SIG-M5 treated with dmso at 0.1 percent for 504 hours (cell line): ENCODE data around the gene BTN2A1.
"Not testable (repeated sequence)": the region's sequence is repeated elsewhere in the genome, so short reads cannot be mapped to it uniquely, and the experiment has no call there.

Experiments used
- DNase-seq: peaks from one replicate; lab custom pipeline; 2025; ENCODE audit not compliant: unreplicated experiment; lab: John Stamatoyannopoulos, UW

The BTN2A1 gene

DNA sequence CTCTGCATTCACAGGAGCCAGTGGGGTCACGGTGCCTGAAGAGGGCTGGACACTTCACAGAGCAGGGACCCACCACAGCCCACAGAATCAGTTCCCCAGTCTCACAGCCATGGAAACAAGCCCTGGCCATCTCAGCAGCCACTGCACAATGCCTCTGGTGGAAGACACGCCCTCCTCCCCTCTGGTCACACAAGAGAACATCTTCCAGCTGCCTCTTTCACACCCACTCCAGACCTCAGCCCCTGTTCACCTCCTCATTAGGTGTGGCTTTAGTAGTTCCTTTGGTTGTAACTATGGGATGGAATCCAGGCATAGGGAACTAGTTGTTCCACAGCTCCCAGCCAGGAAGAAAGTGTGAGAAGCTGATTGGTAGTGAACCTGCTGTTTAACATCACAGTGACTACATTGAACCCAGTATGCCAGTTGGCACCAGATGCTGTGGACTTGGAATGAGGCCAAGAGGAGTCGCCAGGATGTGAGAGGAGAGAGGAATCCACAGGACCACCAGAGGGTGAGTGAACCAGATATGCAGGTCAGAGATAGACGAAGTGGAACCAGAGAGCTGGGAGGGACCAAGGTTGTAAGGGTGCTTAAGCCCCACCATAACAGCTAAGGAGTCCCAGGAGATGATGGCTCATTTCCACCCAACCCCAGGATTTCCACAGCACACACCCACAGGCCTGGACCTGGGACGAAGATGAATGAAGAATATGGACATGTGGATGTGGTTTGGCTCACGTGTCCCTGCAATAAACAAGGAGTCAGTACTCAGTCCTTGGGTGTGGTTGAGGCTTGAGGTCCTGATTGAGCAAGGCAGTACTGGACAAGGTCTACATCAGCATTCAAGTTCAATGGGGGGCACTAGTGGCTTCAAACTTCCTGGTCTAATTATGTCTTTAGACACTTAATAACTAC is 26.2 kb upstream of the BTN2A1 start:
- no peak for DNase-seq

DNA sequence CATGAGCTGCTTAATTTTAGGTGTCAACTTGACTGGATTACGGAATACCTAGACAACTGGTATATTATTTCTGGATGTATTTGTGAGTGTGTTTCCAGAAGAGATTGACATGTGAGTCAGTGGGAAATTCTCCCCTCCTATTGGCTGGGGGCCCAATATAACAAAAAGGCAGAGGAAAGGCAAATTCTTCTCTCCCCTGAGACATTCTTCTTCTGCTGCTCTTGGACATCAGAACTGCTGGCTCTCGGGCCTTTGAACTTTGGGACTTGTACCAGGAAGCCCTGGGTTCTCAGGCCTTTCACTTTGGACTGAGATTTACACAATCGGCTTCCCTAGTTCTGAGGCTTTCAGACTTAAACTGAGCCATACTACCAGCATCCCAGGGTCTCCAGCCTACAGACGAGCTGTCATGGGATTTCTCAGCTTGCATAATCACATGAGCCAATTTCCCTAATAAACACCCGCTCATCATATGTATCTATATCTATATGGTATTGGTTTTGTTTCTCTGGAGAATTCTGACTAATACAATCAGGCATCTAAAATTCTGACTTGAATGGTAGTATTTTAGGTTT is 25.0 kb upstream of the BTN2A1 start:
- no peak for DNase-seq

DNA sequence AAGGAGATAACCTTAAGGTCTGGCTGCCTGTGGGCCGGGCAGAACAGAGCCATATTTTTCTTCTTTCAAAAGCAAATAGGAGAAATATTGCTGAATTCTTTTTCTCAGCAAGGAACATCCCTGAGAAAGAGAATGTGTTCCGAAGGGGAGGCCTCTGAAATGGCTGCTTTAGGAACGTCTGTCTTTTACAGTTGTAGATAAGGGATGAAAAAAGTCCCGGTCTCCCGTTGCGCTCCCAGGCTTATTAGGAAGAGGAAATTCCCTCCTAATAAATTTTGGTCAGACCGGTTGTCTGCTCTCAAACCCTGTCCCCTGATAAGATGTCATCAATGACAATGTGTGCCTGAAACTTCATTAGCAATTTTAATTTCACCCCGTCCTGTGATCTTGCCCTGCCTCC is 24.1 kb upstream of the BTN2A1 start:
- not testable (repeated sequence) for DNase-seq

DNA sequence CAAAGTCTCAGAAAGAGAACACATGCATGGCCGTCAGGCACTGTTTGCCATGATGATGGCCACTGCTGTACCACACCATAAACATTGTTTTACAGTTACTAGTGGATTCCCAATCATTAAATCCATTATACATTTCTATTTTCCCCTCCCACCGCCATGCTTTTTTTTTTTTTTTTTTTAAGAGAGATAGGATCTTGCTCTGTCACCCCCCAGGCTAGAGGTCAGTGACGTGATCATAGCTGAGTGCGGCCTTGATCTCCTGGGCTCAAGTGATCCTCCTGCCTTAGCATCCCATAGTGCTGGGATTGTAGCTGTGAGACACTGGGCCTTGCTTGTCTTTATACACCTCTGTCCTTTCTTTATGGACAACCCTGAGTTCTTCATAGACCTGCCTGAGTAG is 21.7 kb upstream of the BTN2A1 start:
- no peak for DNase-seq

DNA sequence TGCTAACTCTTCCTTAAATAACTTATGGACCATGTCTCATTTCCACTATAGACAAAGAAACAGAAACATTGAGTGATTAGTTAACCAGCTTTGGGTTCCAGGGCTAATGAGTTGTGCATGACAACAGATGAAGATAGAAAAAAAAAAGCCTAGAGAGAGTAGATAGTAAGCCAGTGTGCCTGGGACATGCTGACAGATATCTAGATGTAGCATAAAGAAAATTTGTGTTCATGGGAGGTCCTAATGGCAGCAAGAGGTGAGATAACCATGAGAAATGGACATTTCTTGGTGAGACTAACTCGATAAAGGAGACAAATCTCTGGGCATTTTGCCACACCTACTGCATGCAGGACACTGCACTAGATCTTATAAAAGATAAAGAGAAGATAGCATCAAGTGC is 20.2 kb upstream of the BTN2A1 start:
- no peak for DNase-seq

DNA sequence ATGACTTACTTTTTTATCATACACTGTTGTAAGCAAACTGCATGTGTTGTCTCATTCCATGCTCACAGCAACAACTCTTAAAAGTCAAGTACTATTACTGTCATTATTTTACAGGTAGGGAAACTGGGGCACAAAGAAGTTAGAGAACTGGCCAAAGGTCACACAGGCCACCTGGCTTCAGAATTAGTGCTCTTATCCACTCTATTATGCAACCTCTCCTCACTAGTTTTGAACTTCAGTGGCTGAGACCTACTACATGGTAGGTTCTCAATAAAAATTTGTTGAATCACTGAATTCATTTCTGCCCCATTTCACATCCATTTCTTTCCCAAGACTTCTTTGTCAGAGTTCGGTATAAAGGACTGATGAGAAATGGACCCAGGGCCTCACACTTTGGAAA is 19.8 kb upstream of the BTN2A1 start:
- no peak for DNase-seq

DNA sequence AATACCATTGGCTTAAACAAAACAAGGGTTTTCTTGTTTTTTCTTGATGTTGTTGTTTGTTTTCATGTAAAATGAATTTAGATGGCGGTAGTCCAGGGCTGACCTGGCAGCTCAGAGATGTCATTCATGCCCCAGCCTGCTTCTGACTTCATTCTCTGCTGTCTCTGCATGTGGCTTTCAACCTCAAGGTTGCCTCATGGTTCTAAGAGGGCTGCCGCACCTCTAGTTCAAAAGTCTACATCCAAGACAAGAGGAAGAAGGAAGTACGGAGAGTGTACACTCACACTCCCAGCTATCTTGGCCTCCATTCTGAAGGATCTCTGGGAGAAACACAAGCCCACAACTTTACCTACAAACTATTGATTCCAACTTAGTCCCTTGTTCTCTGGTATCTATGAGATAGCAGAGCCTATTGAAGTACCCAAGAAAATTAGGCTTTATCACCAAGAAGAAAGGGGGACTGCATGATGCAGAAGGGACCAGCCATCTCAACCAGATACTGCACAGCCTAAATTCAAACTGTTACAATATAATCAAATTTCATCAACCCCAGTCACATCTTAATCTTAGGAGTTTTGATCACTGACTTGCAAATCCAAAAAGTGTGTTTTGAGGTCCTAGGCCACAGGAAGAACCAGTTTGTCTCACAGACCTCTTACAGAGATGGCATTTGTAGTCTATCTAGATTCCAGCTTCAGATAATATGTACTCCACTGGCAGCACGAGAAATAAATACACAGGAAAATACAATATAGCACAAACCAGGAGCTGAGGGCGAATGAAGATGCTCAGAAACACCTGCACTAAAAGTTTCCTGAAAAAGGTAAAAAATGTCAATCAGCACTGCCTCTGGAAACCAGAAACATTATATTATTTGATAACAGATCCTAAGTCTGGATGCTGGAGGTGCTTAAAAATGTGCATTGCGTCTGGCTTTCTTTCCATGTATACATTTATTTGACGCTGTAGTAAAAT is 18.3 kb upstream of the BTN2A1 start:
- no peak for DNase-seq

DNA sequence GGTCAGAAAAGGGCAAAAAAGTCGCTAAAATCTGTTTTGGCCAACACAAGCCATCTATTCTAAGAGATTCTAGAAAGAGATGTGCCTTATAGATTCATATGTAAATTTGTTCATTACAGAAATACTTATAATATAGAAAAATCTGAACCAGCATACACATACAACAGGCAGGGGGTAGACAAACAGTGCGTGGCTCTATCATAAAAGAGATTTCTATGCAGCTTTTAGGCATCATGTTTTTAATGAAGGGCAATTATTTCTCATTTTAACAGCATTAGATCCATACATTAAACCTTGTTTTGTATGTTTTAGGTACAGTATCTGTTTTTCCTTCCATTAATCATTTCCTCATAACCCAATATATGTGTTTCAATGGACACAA is 16.8 kb upstream of the BTN2A1 start:
- DNase-seq: no peak

DNA sequence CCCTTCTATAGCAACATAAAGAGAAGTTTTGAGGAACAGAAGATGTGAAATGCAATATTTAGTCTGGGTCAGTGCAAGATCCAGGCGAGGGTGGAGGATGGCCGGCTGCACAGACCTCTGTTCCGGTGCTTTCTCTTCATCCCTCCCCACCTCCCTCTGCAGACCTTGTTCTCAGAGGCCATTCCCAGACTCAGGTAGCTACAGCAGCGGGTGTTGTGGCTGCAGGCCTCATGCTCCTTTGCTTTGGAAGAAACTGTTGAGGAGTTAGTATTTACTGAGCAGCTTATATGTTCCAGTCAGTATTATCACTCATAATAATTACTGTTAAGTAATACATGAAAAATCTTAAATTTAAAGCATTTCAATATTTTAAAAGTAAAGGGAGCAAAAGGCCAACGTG is 15.8 kb upstream of the BTN2A1 start:
- no peak for DNase-seq

DNA sequence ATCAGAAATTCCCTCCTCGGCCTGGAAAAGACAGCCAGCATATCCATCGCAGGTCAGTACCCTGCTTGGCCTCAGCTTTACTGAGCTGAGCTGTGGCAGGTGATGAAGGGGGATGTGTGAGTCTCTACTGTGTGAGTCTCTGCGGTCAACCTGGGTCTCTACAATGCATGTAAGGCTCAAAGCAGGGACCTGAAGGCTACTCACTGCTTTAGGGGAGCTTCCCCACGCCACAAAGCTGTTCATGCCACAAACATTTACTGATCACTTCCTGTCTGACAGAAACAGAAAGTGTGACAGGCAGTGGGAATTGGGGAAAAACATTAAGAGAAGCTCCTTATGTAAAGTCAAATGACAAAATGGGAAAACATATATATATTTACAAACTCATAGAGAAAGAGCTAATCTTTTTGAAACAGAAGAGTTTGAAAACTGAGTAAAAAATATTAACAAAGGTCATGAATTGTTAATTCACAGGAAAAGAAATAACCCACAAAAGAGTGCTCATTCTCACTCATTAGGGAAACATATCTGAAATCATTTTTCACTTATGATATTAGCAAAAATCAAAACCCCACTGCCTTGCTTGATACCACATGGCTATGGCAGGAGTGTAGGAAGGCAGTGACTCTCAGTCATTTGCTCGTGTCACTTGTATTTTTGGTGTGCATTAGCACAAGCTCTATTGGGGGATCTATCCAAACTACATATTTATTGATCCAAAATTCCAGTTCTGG is 11.7 kb upstream of the BTN2A1 start:
- no peak for DNase-seq

DNA sequence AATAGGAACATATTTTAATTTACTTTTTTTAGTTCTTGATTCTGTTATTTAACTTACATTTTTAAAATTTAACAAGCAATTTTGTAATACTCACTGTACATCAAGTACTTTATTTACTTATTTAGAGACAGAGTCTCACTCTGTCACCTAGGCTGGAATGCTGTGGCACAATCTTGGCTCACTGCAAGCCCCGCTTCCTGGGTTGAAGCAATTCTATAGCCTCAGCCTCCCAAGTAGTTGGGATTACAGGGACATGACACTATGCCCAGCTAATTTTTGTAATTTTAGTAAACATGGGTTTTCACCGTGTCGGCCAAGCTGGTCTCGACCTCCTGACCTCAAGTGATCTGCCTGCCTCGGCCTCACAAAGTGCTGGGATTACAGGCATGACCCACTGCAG is 10.5 kb upstream of the BTN2A1 start:
- no peak for DNase-seq

DNA sequence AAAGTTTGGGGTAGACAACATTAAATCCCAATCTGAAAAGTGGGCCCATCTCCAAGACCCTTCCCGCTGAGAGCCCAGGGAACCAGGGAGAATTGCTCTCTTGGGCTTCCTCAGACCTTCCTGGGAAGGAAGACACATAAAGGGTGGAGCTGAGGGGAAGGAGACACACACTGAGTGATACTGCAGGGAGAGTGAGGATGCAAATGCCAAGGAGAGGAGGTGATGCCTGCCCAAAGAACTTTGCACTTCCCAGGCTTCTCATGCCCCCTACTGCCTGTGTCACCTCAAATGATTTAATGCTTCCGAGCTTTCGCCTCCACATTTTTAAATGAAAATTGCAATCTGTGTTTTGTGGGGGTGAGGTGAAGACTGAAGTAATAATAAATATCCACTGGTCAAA is 7.5 kb upstream of the BTN2A1 start:
- no peak for DNase-seq

DNA sequence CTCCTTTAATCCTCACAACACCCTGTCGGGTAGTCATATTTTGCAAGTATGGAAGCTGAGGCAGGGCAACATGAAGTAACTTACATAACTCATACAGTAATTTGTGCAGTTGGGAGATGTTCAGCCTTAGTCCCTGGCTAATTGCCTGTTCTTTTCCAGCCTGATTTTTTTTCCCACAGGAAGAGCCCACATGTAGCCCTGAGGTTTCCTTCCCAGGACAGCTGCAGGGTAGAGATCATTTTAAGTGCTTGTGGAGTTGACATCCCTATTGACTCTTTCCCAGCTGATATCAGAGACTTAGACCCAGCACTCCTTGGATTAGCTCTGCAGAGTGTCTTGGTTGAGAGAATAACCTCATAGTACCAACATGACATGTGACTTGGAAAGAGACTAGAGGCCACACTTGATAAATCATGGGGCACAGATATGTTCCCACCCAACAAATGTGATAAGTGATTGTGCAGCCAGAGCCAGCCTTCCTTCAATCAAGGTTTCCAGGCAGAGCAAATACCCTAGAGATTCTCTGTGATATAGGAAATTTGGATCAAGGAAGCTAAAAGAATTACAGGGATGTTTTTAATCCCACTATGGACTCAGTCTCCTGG is 5.0 kb upstream of the BTN2A1 start:
- no peak for DNase-seq

DNA sequence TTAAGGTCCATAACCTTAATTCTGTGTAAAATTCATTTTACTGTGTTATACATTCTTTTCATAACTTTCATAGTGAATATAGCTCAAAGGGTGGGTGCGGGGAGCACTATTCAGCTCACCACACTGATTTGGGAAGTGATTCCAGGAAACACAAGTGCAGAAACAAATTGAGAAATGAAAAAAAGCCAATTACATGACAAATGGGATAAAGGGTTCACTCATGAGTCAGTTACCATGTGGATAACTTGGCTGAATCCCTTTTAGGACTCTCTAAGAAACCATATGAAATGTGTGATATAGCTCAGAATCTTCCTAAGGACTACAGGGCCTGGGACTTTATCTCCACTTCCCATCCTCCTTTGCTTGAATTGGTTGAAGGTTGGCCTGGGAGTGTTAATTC is 3.1 kb upstream of the BTN2A1 start:
- no peak for DNase-seq

DNA sequence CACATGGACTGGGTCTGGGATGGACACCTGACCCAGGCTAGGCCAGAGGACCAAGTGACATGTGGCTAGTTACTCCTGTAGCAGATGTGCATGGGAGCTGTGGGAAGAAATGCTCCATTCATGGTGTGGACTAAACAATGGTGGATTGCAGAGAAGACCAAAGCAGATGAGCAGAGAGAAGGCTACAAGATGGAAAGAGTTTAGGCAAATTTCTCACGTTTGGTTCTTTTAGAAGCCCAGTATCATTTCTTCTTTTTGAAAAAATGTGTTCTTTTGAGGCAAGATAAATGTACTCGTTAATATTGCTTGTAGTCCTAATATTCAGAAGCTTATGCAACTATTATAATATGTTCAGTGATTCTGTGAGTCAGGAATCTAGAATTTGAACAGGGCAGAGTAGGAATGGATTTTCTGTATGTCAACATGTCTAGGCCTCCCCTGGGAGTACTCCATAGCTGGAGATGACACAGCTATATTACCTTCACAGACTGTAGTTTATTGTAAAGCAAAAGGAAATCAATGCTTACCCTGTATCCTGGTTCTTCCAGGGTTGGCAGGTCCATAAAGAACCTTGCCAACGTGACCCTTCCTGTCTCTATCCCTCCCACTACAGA is 2.3 kb upstream of the BTN2A1 start:
- DNase-seq: no peak

DNA sequence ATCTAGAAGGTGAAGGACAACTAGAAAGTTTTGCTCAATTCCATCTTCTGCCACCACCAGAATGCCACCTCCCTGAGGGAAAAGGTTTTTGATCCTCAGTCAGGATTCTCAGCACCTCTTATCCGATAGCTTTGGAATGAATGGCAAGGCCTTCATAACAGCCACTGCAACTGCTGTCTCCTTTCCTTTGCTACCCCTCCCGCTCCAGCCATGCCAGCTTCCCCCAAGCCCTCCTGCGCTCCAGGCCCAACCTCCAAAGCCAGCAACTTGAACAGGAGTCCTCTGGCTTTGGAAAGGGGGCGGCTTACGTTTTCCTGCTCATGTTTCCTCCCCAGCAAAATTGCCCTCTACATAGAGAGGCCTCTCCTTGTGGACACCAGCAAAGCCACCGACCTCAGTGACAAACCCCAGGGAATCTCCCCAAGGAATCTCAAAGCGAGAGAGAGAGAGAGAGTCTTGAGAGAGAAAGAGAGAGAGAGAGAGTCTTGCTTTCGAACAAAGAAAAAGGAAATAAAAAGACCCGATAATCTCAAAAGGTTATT is 420 bp upstream of the BTN2A1 start:
- DNase-seq: no peak

DNA sequence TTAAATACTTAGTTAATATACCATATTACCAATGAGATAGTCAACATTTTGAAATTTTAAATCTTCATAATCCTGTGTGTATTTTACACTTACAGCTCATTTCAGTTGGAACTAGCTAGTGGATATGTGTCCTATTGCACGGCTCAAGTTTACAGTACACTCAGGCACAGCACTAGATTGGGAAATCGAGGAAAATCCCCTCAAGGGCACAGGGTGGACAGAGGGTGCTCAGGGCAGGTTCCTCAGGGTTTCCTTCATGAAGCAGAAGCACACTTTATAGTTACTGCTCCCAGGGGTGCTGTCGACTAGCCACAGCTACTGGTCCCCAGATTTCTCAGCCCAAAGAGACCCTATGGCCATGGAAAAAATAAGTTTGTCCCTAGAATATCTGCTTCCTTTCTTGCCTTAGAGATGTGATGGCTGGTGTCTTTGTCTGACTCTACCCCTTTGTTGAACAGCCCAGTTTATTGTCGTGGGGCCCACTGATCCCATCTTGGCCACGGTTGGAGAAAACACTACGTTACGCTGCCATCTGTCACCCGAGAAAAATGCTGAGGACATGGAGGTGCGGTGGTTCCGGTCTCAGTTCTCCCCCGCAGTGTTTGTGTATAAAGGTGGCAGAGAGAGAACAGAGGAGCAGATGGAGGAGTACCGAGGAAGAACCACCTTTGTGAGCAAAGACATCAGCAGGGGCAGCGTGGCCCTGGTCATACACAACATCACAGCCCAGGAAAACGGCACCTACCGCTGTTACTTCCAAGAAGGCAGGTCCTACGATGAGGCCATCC is 1.5 kb downstream of the BTN2A1 start:
- DNase-seq: no peak

DNA sequence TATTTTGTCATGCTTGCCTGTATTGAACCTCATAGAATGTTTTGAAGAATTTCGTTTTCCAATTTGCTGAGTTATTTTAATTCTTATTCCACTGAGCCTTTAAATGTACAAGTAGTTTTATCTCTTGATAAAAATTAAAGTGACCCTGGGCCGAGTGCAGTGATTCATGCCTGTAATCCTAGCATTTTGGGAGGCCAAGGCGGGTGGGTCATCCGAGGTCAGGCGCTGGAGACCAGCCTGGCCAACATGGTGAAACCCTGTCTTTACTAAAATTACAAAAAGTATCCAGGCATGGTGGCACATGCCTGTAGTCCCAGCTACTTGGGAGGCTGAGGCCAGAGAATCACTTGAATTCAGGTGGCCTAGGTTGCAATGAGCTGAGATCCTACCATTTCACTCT is 3.6 kb downstream of the BTN2A1 start:
- not testable (repeated sequence) for DNase-seq

DNA sequence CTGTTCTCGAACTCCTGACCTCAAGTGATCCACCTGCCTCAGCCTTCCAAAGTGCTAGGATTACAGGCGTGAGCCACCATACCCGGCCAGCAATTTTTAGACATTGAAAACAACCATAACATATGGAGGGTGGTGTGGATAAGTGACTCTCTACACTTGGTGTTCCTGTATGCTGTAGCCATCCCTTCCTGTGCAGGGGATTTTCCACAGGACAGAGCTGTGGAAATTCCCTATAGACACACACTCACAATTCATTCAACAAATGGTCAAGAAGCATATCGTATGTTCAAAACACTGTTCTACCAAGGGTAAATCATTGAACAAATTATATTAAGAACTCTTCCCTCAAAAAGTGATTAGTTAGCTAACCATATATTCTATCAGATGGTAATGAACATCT is 6.3 kb downstream of the BTN2A1 start:
- DNase-seq: no peak
